NK-92 (cell line): ENCODE data around the gene SRD5A2.

Experiments
- DNase-seq: peaks from one replicate; lab custom pipeline; 2025; ENCODE audit not compliant: unreplicated experiment; lab: John Stamatoyannopoulos, UW

Gene SRD5A2

GRCh38 chr2:31474296-31474695, 106.4 kb downstream of the SRD5A2 start:
- DNase-seq, result no peak
